Activated CD8-positive, alpha-beta T cell treated with anti-CD3 and anti-CD28 coated beads, Interleukin-2, amount 10 ng/mL, durations not matched to agents 7 days and 5 days (primary cell): ENCODE measurements around the gene DRD2. TPM values are rescaled to one million over a fixed set of nuclear protein-coding genes. Genes with fewer than 3 reads are reported as not detected.
A peak's percentile ranks its signal among the peaks of the same experiment; 100 is the strongest.

ENCODE experiments used
- ATAC-seq: fragments of 150-1000 bp; cut with Tn5 transposase; one replicate; pipeline ENCODE4 v1.10.0; 2021; ENCODE audit warnings: moderate library complexity
- CTCF ChIA-PET: fragments of 350-600 bp; sonication (Branson Sonifier 250); formaldehyde crosslinking; loops from one replicate; lab custom pipeline; 2021; ENCODE audit warnings: antibody characterized with exemption; lab: Charles Lee
- POLR2A ChIA-PET: fragments of 350-600 bp; sonication (Branson Sonifier 250); formaldehyde crosslinking; loops from one replicate; lab custom pipeline; 2021; ENCODE audit warnings: antibody characterized with exemption; lab: Charles Lee
- DNase-seq: peaks from one replicate; pipeline ENCODE4 v3.0.0-alpha.2; 2020
- H3K27ac Mint-ChIP-seq: one replicate; pipeline ENCODE4 v1.8.0; 2021; ENCODE audit warnings: mild to moderate bottlenecking, mixed read lengths
- H3K27me3 Mint-ChIP-seq: one replicate; pipeline ENCODE4 v1.8.0; 2021; ENCODE audit warnings: low read depth, mixed read lengths
- H3K36me3 Mint-ChIP-seq: one replicate; pipeline ENCODE4 v1.8.0; 2021; ENCODE audit warnings: low read depth, mixed read lengths
- H3K4me1 Mint-ChIP-seq: one replicate; pipeline ENCODE4 v1.8.0; 2021; ENCODE audit warnings: low read depth, mixed read lengths
- H3K4me3 Mint-ChIP-seq: one replicate; pipeline ENCODE4 v1.8.0; 2021; ENCODE audit warnings: mild to moderate bottlenecking, mixed read lengths
- H3K9me3 Mint-ChIP-seq: one replicate; pipeline ENCODE4 v1.8.0; 2022; ENCODE audit warnings: mixed read lengths; ENCODE audit not compliant: insufficient read depth
- total RNA-seq, 2 experiments: library from RNA; stranded (reverse); gene quantifications; one replicate each; pipeline ENCODE4 v1.2.3, GENCODE V29; 2021

Gene DRD2
- total RNA-seq, 2 experiments from 2014 or later: not detected

GRCh38 chr11:113477321-113477720 lies 2.1 kb upstream of the DRD2 start:
- Mint-ChIP-seq H3K4me3 (no peak overlapping the region), H3K4me1 (peaks cover 6% of the 10 kb centered on the region), H3K36me3 (no peaks in the 10 kb centered on the region), H3K27ac (no peak overlapping the region), H3K27me3 (peaks cover 52% of the 10 kb centered on the region), H3K9me3 (no peaks in the 10 kb centered on the region)
- DNase-seq (no peak), ATAC-seq (no peak)
- POLR2A ChIA-PET: no interaction called here
- CTCF ChIA-PET: interaction anchor here (0.6 kb wide), 1 partner anchor 757 kb away, joined by 3 read pairs; no protein-coding TSS in a partner anchor

GRCh38 chr11:113476553-113476952 lies 1.4 kb upstream of the DRD2 start:
- ATAC-seq (no peak), DNase-seq (no peak)
- H3K27me3 Mint-ChIP-seq: peaks cover 53% of the 10 kb centered on the region
- no peaks in the 10 kb centered on the region for H3K9me3 Mint-ChIP-seq
- ChIA-PET CTCF (no interaction called here), POLR2A (no interaction called here)
- peaks cover 6% of the 10 kb centered on the region for H3K4me1 Mint-ChIP-seq
- H3K4me3 Mint-ChIP-seq: no peak overlapping the region
- no peaks in the 10 kb centered on the region for H3K36me3 Mint-ChIP-seq
- no peak overlapping the region for H3K27ac Mint-ChIP-seq

- ChIA-PET CTCF (no interaction called here), POLR2A (interaction anchor here (0.5 kb wide), 1 partner anchor 1513 kb away, joined by 3 read pairs; no protein-coding TSS in a partner anchor)
- ATAC-seq (peak; percentile 74), DNase-seq (peak; percentile 73)
- no peaks in the 10 kb centered on the region for H3K9me3 Mint-ChIP-seq
- H3K4me1 Mint-ChIP-seq: peaks cover 6% of the 10 kb centered on the region
- peaks cover 47% of the 10 kb centered on the region for H3K27me3 Mint-ChIP-seq
- H3K36me3 Mint-ChIP-seq: no peaks in the 10 kb centered on the region
- no peak overlapping the region for H3K27ac Mint-ChIP-seq
- H3K4me3 Mint-ChIP-seq: no peak overlapping the region
Measured at GRCh38 chr11:113474362-113475159, 637 bp downstream of the DRD2 start.

GRCh38 chr11:113473983-113474361 lies 1.2 kb downstream of the DRD2 start:
- no peak for DNase-seq
- peaks cover 6% of the 10 kb centered on the region for H3K4me1 Mint-ChIP-seq
- H3K4me3 Mint-ChIP-seq: no peak overlapping the region
- ChIA-PET CTCF (no interaction called here), POLR2A (no interaction called here)
- peak; percentile 33 for ATAC-seq
- H3K27me3 Mint-ChIP-seq: peaks cover 51% of the 10 kb centered on the region
- no peak overlapping the region for H3K27ac Mint-ChIP-seq
- H3K36me3 Mint-ChIP-seq: no peaks in the 10 kb centered on the region
- no peaks in the 10 kb centered on the region for H3K9me3 Mint-ChIP-seq

- H3K4me1 Mint-ChIP-seq: peaks cover 6% of the 10 kb centered on the region
- no peaks in the 10 kb centered on the region for H3K9me3 Mint-ChIP-seq
- H3K4me3 Mint-ChIP-seq: no peak overlapping the region
- ChIA-PET POLR2A (no interaction called here), CTCF (no interaction called here)
- DNase-seq: no peak
- no peak for ATAC-seq
- H3K27me3 Mint-ChIP-seq: peaks cover 44% of the 10 kb centered on the region
- no peaks in the 10 kb centered on the region for H3K36me3 Mint-ChIP-seq
- no peak overlapping the region for H3K27ac Mint-ChIP-seq
Measured at GRCh38 chr11:113472471-113472870, 2.7 kb downstream of the DRD2 start.

GRCh38 chr11:113470233-113470632 lies 5.0 kb downstream of the DRD2 start:
- no peak overlapping the region for H3K27ac Mint-ChIP-seq
- DNase-seq: no peak
- H3K36me3 Mint-ChIP-seq: no peaks in the 10 kb centered on the region
- ATAC-seq: no peak
- H3K4me1 Mint-ChIP-seq: peaks cover 3% of the 10 kb centered on the region
- H3K4me3 Mint-ChIP-seq: no peak overlapping the region
- CTCF ChIA-PET: no interaction called here
- POLR2A ChIA-PET: no interaction called here
- peaks cover 29% of the 10 kb centered on the region for H3K27me3 Mint-ChIP-seq
- H3K9me3 Mint-ChIP-seq: no peaks in the 10 kb centered on the region

- POLR2A ChIA-PET: no interaction called here
- H3K36me3 Mint-ChIP-seq: no peaks in the 10 kb centered on the region
- ATAC-seq (no peak), DNase-seq (no peak)
- peaks cover 23% of the 10 kb centered on the region for H3K27me3 Mint-ChIP-seq
- H3K27ac Mint-ChIP-seq: no peak overlapping the region
- H3K9me3 Mint-ChIP-seq: no peaks in the 10 kb centered on the region
- CTCF ChIA-PET: no interaction called here
- H3K4me3 Mint-ChIP-seq: no peak overlapping the region
- H3K4me1 Mint-ChIP-seq: no peaks in the 10 kb centered on the region
Measured at GRCh38 chr11:113468726-113469345, 6.4 kb downstream of the DRD2 start.

GRCh38 chr11:113467545-113467944 lies 7.7 kb downstream of the DRD2 start:
- no peak for ATAC-seq
- Mint-ChIP-seq H3K9me3 (no peaks in the 10 kb centered on the region), H3K4me1 (no peaks in the 10 kb centered on the region), H3K36me3 (no peaks in the 10 kb centered on the region), H3K4me3 (no peak overlapping the region), H3K27ac (no peak overlapping the region), H3K27me3 (peaks cover 15% of the 10 kb centered on the region)
- POLR2A ChIA-PET: no interaction called here
- CTCF ChIA-PET: no interaction called here
- no peak for DNase-seq

GRCh38 chr11:113465786-113466185 lies 9.4 kb downstream of the DRD2 start:
- H3K36me3 Mint-ChIP-seq: no peaks in the 10 kb centered on the region
- H3K4me1 Mint-ChIP-seq: no peaks in the 10 kb centered on the region
- H3K27me3 Mint-ChIP-seq: peaks cover 10% of the 10 kb centered on the region
- H3K27ac Mint-ChIP-seq: no peak overlapping the region
- ATAC-seq (no peak), DNase-seq (no peak)
- POLR2A ChIA-PET: no interaction called here
- no peaks in the 10 kb centered on the region for H3K9me3 Mint-ChIP-seq
- no peak overlapping the region for H3K4me3 Mint-ChIP-seq
- CTCF ChIA-PET: no interaction called here

GRCh38 chr11:113464416-113464815 lies 10.8 kb downstream of the DRD2 start:
- H3K27ac Mint-ChIP-seq: no peak overlapping the region
- ATAC-seq (no peak), DNase-seq (no peak)
- no peaks in the 10 kb centered on the region for H3K9me3 Mint-ChIP-seq
- H3K36me3 Mint-ChIP-seq: no peaks in the 10 kb centered on the region
- no peaks in the 10 kb centered on the region for H3K4me1 Mint-ChIP-seq
- H3K4me3 Mint-ChIP-seq: no peak overlapping the region
- peaks cover 10% of the 10 kb centered on the region for H3K27me3 Mint-ChIP-seq
- ChIA-PET POLR2A (no interaction called here), CTCF (no interaction called here)

- Mint-ChIP-seq H3K9me3 (no peaks in the 10 kb centered on the region), H3K27ac (no peak overlapping the region), H3K27me3 (peaks cover 5% of the 10 kb centered on the region), H3K4me3 (no peak overlapping the region), H3K4me1 (no peaks in the 10 kb centered on the region), H3K36me3 (no peaks in the 10 kb centered on the region)
- CTCF ChIA-PET: no interaction called here
- DNase-seq (no peak), ATAC-seq (no peak)
- POLR2A ChIA-PET: no interaction called here
Measured at GRCh38 chr11:113462830-113463229, 12.4 kb downstream of the DRD2 start.

- Mint-ChIP-seq H3K27me3 (peaks cover 2% of the 10 kb centered on the region), H3K9me3 (no peaks in the 10 kb centered on the region), H3K36me3 (no peaks in the 10 kb centered on the region), H3K27ac (no peak overlapping the region), H3K4me1 (no peaks in the 10 kb centered on the region), H3K4me3 (no peak overlapping the region)
- ChIA-PET POLR2A (no interaction called here), CTCF (no interaction called here)
- ATAC-seq: no peak
- no peak for DNase-seq
Measured at GRCh38 chr11:113461639-113462038, 13.6 kb downstream of the DRD2 start.
